Measurements from ENCODE around the gene RNF141.
A peak's percentile ranks its signal among the peaks of the same experiment; 100 is the strongest.

RNF141 gene

GRCh38 chr11:10522921-10523320, 18.1 kb downstream of the RNF141 start:
- no peak for DNase-seq (ENCODE audit: low spot score)

GRCh38 chr11:10522276-10522675, 18.7 kb downstream of the RNF141 start:
- DNase-seq (ENCODE audit: low spot score), result no peak

DNA sequence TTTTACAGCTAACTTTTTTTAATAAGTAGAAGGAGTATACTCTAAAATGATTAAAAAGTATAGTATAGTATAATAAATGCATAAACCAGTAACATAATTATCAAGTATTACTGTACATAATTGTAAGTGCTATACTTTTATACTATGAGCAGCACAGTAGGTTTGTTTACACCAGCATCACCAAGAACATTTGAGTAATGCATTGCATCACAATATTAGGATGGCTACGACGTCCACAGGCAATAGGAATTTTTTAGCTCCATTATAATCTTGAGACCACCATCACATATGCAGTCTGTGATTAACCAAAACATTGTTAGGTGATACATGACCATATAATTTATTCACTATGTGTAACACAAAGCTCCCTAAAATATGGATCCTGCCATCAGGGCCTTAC, 20.4 kb downstream of the RNF141 start:
- DNase-seq (ENCODE audit: low spot score), result no peak

- no peak for DNase-seq (ENCODE audit: low spot score)
Observed at GRCh38 chr11:10519630-10520029, 21.4 kb downstream of the RNF141 start.

DNA sequence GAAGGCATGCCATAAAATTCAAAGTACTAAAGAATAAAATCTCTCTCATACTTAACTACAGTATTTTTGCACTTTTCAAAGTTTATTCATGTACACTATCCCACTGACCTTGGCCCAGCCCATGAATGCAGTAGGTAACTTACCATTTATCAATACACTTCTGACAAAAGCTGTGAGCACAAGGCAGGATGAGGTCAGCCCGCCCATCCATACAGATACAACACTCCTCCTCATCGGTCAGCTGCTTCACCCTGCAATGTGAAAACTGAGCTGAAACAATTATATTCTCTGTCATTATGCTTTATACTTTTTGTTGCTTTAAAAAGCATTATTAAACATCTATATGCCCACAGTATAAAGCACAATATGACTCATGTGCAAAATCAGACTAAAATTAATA, 22.1 kb downstream of the RNF141 start:
- no peak for DNase-seq (ENCODE audit: low spot score)

DNA sequence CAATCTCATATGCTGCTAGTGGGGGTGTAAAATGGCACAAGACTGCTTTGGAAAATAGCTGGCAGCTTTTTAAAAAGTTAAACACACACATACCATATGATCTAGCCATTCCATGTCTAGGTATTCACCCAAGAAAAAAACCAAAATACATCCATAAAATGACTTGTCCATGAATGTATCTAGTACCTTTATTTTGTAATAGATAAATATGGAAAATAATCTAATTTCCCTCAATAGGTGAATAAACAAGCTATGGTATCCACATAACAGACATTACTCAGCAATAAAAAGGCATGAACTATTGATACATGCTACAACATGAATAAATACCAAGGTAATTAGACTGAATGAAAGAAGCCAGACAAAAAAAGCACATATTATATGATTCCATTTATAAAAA, 22.9 kb downstream of the RNF141 start:
- DNase-seq (ENCODE audit: low spot score), result no peak

DNA sequence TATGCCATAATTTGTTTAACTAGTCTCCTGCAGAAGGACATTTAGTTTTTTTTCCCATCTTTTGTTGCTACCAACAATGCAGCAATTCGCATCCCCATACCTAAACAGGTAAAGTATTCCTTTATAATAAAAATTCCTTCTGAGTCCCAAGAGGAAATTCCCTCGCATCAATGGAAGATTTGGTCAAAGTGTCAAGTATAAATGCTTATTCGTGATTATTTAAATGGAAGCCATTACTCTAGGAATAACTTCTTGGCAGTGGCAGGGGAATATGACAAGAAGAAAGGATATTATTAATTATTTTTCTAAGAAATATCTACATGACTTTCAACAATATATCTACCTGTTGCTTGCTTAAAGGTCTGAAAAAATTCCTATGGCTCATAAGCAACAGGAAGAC, 25.6 kb downstream of the RNF141 start:
- no peak for DNase-seq (ENCODE audit: low spot score)

GRCh38 chr11:10514709-10515108, 26.3 kb downstream of the RNF141 start:
- no peak for DNase-seq (ENCODE audit: low spot score)

- no peak for DNase-seq (ENCODE audit: low spot score)
Observed at GRCh38 chr11:10514202-10514601, 26.8 kb downstream of the RNF141 start.

GRCh38 chr11:10511181-10511621, 29.8 kb downstream of the RNF141 start:
- no peak for DNase-seq (ENCODE audit: low spot score)

DNA sequence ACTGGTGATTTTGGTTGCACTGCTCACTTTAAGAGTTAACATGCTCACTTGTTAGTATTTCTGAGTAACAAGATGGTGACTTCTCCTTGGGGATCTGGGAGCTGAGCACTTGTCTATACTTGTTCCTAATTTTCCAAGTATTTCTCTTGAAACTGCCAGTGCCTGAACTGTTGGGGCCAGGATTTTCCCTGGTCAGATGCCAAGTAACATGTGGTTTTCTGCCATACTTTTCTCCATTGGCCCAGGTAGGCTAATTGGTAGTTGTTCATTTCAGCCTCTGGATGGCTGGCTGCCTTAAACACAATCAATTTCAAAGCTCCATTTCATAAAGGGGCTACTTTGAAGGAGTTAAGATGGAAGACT, 35.0 kb downstream of the RNF141 start:
- DNase-seq (ENCODE audit: low spot score), result no peak

DNA sequence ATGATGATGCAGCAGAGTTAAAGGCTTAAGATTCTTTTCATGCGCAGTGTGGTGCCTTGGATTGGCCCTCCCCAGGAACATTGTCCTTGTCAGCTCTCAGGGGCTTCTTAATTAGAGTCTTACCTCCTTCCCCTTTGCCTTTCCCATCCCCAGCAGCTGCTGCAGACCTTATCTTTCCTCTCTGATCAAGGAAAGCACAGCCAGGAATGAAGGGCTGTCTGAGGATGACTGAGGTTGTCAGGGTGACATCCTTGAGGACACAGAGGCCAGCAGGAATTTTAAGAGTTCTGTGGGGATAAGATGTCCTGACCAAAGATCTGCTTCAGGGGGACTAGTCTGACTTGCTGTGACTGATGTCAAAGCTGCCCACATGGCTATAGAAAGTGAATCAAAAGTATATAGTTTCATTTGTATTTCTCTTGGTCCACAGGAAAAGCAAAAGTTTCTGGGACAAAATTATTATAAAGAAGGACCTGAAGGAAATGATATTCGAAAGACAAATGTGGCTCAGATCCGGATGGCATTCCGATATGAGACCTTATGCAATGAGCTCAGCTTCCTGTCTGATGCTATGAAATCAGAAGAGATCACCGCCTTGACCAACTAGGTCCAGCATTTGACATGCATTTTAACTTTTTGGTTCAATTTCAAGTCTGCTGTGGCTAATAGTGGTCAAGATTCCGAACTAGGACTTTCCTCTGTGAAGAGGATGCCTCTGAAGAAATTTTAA, 35.5 kb downstream of the RNF141 start:
- DNase-seq (ENCODE audit: low spot score), result no peak

- DNase-seq (ENCODE audit: low spot score), result no peak
Observed at GRCh38 chr11:10504490-10504889, 36.5 kb downstream of the RNF141 start.

GRCh38 chr11:10503777-10504480, 37.1 kb downstream of the RNF141 start:
- DNase-seq (ENCODE audit: low spot score), result no peak

- no peak for DNase-seq (ENCODE audit: low spot score)
Observed at GRCh38 chr11:10503221-10503620, 37.8 kb downstream of the RNF141 start.

- DNase-seq (ENCODE audit: low spot score), result no peak
Observed at GRCh38 chr11:10502770-10503169, 38.2 kb downstream of the RNF141 start.

DNA sequence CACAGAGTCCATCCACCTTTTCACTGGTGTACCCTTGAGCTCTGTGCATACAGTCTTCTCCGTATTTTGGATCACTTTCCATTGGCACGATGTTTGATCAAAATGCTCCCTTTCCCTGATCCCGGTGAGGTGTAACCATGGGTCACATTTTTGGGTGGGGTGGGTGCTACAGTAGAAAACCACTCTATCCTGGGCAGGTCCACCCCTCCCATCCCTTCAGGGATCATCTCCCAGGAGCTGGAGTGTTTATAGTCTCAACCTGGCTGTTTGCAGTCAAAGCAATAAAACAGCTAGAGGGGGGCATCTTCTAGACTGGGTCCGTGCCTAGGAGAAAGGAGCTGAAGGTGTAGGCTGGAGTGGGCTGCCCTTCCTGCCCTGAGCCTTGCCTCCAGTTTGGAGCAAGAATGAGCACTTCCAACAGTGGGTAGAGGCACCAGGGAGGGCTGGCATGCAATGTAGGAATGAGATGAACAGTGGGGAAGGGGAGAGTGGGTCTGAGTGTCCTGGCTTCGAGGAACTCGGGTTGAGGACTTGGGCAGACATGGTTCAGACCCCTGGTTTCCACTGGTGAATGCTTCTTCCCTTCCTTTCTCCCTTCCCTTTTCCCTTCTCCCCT, 38.8 kb downstream of the RNF141 start:
- DNase-seq (ENCODE audit: low spot score), result no peak

DNA sequence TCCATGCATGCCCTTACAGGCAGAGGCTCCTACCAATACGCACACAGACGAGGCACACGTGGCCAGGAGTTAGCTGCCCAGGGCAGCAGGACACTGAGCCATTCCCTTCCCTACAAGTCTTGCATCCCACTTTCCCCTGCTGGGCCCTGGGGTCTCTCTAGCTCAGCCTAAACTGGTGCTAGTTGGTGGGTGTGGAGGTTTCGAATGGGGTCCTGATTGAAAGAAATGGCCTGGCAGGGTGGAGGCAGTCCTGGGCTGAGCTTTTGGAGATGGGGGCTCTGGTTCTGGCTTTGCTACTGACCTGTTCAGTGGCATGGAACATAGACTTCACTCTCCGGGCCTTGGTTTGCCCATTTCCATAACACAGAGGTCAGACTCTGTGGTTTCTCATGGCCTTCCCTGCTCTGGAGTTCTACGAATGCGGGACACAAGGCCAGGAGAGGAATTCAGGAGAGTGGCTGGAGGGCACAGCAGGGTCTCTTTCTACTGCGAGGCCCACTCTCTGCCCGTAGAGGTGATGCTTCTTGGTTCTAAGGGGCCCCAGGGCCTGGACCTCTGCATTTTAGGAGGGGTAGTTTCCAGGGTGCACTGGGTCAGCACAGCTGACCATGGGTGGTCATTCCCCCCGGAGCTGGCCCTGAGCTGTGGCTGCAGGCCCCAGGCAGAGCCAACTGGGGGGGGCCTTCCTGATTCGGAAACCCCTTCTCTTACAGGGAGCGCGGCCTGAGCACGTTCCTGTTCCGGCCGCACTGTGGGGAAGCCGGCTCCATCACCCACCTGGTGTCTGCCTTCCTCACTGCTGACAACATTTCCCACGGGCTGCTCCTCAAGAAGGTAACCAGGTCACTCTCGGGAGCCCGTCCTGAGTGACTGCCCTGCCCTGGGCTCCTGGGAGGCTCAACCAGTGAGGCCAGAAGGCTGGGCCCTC, 40.0 kb downstream of the RNF141 start:
- no peak for DNase-seq (ENCODE audit: low spot score)

DNA sequence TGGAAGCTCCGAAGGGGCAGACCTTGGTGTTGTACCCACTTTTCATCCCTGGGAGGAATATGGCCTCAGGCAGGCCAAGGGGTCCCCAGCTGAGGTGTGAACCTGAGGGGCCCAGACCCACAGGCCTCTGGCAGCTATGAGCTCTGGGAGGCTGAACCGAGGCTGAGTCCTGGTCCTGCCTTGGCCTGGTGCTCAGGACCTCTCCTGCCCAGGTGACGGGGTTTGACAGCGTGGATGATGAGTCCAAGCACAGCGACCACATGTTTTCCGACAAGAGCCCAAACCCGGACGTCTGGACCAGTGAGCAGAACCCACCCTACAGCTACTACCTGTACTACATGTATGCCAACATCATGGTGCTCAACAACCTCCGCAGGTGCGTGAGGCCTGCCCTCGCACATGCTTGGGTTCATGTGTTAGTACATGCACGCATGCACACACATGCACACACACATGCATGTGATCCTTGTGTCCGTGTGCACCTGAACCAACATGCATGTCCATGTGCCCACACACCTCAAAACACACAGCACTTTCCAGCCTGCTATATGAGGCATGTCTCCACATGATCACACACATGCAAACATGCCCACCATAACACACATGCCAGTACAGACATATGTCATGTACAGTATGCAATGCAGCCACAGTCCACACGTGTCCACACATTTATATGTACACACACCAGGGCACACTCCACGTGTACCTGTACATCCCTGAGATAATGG, 40.9 kb downstream of the RNF141 start:
- DNase-seq (ENCODE audit: low spot score), result no peak

- peak; percentile 26 for DNase-seq (ENCODE audit: low spot score)
Observed at GRCh38 chr11:10499452-10499851, 41.5 kb downstream of the RNF141 start.

- peak; percentile 8 for DNase-seq (ENCODE audit: low spot score)
Observed at GRCh38 chr11:10498426-10499250, 42.3 kb downstream of the RNF141 start.

All from iPS-NIHi11 (cell line).